Colonic mucosa (tissue), 4 donors: Measurements from ENCODE around the gene MTMR11. TPM values are rescaled to one million over a fixed set of nuclear protein-coding genes. Genes with fewer than 3 reads are reported as not detected.

ENCODE experiments used
- DNase-seq: peaks from one replicate; pipeline ENCODE4 v3.0.0-alpha.2; 2020
- H3K27ac ChIP-seq: fragments of 200-600 bp; one replicate; pipeline ENCODE4 v1.8.0; 2021
- H3K27me3 ChIP-seq: fragments of 200-600 bp; one replicate; pipeline ENCODE4 v1.8.0; 2021
- H3K36me3 ChIP-seq: fragments of 200-600 bp; one replicate; pipeline ENCODE4 v1.8.0; 2021
- H3K4me1 ChIP-seq: fragments of 200-600 bp; one replicate; pipeline ENCODE4 v1.8.0; 2021; ENCODE audit warnings: mild to moderate bottlenecking
- H3K4me3 ChIP-seq: fragments of 200-600 bp; one replicate; pipeline ENCODE4 v1.8.0; 2021
- H3K9ac ChIP-seq, 2 donors: one replicate each; pipeline ENCODE4 v1.7.0; 2013; ENCODE audit warnings: control low read depth in 2 of 2, low read depth in 2 of 2, low read length in 2 of 2
- H3K9me3 ChIP-seq: fragments of 200-600 bp; one replicate; pipeline ENCODE4 v1.8.0; 2021
- intact Hi-C: fragments of 100-400 bp; cut with DNase I; formaldehyde crosslinking; loops from one replicate; pipeline ENCODE4 v1.14.1; 2022
- total RNA-seq, 2 donors: library from RNA; stranded (reverse); fragmentation: NEBNext Ultra II Directional in 1 of 2; extraction: Animal tissue kit (Norgen Biotek cat#: 25700) in 1 of 2; gene quantifications; one replicate each; pipeline ENCODE4 v1.2.1, GENCODE V29; 2021
- TF ChIP-seq, protein P1 (sequence below): fragments of 200-600 bp; IDR thresholded peaks from one replicate; pipeline ENCODE4 v1.8.0; 2022; ENCODE audit warnings: antibody characterized with exemption, mild to moderate bottlenecking
- donor health status: healthy.
- donor health status: DM: no; HTN: no; CAD: no.
- donor health status: DM: no; HTN: no; CAD: no.

MTMR11 gene
- total RNA-seq, 2 donors from 2014 or later, result 168 to 188 TPM

DNA sequence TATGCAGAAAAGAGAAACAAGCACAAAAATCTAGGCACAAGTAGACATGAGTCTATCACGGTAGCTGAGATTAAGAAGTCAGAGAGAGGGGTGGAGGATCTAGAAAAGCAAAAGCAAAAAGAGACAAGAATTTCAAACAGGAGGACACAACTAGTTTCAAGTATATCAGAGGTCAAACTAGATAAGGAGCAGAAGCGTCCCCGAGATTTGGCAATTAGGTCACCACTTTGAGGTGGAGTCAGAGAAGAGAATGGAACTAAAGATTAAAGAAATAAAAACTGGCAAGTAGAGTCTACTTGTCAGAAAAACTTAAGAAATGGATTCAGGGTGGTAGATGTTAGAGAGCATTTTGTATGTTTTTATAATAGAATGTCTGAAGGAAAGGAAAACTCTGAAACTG lies 11.3 kb downstream of the MTMR11 start:
- Histone ChIP-seq H3K4me1 (peaks cover 4% of the 10 kb centered on the region), H3K27me3 (no peaks in the 10 kb centered on the region), H3K36me3 (peaks cover 22% of the 10 kb centered on the region), H3K9ac (no peak overlapping the region), H3K27ac (no peak overlapping the region), H3K4me3 (no peak overlapping the region), H3K9me3 (no peaks in the 10 kb centered on the region)
- no peak for DNase-seq
- intact Hi-C loops, result no loop called here
- TF ChIP-seq, protein P1, sequence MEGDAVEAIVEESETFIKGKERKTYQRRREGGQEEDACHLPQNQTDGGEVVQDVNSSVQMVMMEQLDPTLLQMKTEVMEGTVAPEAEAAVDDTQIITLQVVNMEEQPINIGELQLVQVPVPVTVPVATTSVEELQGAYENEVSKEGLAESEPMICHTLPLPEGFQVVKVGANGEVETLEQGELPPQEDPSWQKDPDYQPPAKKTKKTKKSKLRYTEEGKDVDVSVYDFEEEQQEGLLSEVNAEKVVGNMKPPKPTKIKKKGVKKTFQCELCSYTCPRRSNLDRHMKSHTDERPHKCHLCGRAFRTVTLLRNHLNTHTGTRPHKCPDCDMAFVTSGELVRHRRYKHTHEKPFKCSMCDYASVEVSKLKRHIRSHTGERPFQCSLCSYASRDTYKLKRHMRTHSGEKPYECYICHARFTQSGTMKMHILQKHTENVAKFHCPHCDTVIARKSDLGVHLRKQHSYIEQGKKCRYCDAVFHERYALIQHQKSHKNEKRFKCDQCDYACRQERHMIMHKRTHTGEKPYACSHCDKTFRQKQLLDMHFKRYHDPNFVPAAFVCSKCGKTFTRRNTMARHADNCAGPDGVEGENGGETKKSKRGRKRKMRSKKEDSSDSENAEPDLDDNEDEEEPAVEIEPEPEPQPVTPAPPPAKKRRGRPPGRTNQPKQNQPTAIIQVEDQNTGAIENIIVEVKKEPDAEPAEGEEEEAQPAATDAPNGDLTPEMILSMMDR, result no peak

DNA sequence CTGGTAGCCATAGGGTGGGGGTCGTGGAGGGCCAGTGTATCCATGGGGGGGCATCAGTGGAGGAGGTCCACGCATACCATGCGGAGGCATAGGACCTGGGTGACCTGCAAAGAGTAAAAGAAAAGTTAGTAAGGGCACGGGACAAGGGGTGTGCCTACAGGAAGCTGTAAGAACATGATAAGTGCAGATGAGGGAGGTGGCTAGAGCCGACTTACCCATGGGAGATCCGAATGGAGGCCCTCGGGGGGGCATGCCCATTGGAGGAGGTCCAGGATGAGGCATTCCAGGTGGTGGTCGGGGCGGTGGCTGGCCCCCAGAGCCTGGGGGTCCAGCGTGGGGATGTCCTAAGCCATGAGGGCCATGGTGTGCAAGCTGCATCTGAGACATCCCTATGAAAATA lies 13.1 kb downstream of the MTMR11 start:
- no peak overlapping the region for H3K4me3 ChIP-seq
- no peaks in the 10 kb centered on the region for H3K9me3 ChIP-seq
- intact Hi-C loops, result no loop called here
- no peak for DNase-seq
- no peaks in the 10 kb centered on the region for H3K27me3 ChIP-seq
- TF ChIP-seq, protein P1, result no peak
- H3K4me1 ChIP-seq, result peaks cover 4% of the 10 kb centered on the region
- H3K36me3 ChIP-seq, result peaks cover 22% of the 10 kb centered on the region
- H3K9ac ChIP-seq, result no peak overlapping the region
- no peak overlapping the region for H3K27ac ChIP-seq

DNA sequence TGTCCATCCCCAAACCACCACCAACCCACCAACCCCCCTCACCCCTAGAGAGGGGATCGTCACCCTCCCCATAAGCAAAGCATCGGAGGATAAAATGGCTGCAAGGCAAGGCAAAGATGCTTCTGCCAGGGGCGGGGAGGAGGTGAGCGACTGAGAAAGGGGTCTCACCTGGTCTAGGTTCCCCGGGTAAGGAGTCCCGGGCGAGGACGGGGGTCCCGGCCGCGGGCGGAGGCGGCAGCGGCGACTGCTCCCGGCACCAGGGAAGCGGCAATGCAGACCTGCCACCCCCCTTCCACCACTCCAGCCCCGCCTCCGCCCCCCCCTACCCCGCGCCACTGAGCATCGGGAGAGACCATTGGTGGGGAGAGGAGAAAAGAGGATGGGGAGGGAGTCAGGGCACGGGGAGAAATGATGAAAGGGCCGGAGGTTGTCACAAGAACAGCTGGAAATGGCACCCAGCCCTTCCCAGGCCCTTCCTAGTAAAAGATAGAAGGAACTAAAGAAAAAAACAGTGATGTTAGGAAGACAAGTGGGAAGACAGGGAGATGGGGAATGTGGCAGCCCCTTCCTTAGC lies 19.0 kb downstream of the MTMR11 start, which contains the start of gene SV2A:
TSS of gene SV2A (minus strand) at position 274 of the 574 bp plus-strand sequence. CDS start 4,004 bp downstream, outside the sequence.
- Histone ChIP-seq H3K9ac (peak within 1 kb of the TSS; percentile 13 to 55), H3K27ac (no peak within 1 kb of the TSS), H3K4me1 (no peaks in the 10 kb centered on the region), H3K9me3 (no peaks in the 10 kb centered on the region), H3K27me3 (peaks cover 4% of the 10 kb centered on the region), H3K4me3 (peak within 1 kb of the TSS; percentile 42), H3K36me3 (no peaks in the 10 kb centered on the region)
- intact Hi-C loops, result no loop called here
- TF ChIP-seq, protein P1, result no peak
- DNase-seq, result no peak

DNA sequence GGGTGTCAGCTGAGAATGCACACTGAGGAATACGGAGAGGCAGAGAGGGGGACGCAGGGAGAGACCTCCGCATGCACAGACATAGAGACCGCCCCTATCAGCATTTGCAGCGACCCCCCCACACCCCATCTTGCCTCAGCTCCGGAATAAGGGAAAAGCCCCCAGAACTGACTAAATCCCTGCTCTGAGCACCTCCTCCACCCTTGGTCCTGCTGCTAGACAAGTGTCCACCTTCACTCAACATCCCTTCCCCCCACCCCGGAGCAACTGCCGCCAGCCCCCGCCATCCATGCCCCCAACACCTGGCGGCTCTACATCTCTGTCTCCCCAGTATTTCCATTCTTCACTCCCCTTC lies 19.8 kb downstream of the MTMR11 start:
- Histone ChIP-seq H3K27ac (no peak overlapping the region), H3K4me3 (no peak overlapping the region), H3K36me3 (no peaks in the 10 kb centered on the region), H3K27me3 (peaks cover 4% of the 10 kb centered on the region), H3K9me3 (no peaks in the 10 kb centered on the region), H3K4me1 (no peaks in the 10 kb centered on the region), H3K9ac (peak overlapping the region in 1 of 2 donors; percentile 9)
- no peak for DNase-seq
- TF ChIP-seq, protein P1, result no peak
- intact Hi-C loops, result no loop called here

DNA sequence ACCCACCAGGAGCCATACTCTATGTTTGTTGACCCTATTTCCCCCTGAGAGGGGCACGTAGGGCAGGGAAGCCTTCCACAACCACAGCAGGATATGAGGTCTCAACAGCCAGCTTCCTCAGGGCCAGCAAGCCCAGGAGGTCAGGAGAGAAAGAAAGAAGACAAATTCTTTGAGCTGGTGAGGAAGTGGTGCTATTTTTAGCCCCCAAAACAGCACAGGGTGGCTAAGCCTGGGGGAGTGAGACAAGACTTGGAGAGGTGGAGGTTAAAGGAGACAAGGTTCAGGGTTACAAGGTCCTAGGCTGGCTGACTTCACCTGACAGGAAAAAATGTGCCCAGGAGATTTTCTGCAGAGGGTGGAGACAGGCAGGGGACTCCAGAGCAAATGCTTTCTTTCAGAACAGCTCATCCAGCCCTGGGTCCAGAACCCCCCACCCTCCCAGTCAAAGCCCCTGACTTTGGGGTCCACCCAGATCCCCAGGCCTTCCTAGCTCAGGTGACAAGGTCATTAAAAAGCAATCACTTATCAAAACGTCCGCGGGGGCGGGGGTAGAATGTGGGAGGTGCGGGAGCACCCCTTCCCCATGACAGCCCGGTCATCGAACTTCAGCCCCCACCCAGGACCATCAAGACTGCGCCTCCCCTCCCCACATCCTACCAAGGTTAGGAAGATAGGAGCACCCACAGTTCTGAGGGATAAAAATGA lies 20.3 kb downstream of the MTMR11 start:
- Histone ChIP-seq H3K9ac (peak overlapping the region in 1 of 2 donors; percentile 43), H3K4me3 (no peak overlapping the region), H3K27ac (no peak overlapping the region), H3K36me3 (no peaks in the 10 kb centered on the region), H3K4me1 (no peaks in the 10 kb centered on the region), H3K9me3 (no peaks in the 10 kb centered on the region), H3K27me3 (peaks cover 4% of the 10 kb centered on the region)
- TF ChIP-seq, protein P1, result no peak
- DNase-seq, result no peak
- intact Hi-C loops, result no loop called here
